Activated naive CD8-positive, alpha-beta T cell treated with anti-CD3 and anti-CD28 coated beads, Interleukin-2, amount 50 U/mL, for 24 hours (primary cell): ENCODE results near the gene ADD2.
A peak's percentile ranks its signal among the peaks of the same experiment; 100 is the strongest.
"Not testable (repeated sequence)": the region's sequence is repeated elsewhere in the genome, so short reads cannot be mapped to it uniquely, and the experiment has no call there.

Experiments
- ATAC-seq: fragments of 150-1000 bp; cut with Tn5 transposase; one replicate; pipeline ENCODE4 v1.10.0; 2021
- DNase-seq: peaks from one replicate; pipeline ENCODE4 v3.0.0; 2021
- H3K27ac Mint-ChIP-seq: one replicate; pipeline ENCODE4 v1.8.0; 2021; ENCODE audit warnings: mild to moderate bottlenecking, mixed read lengths
- H3K27me3 Mint-ChIP-seq: one replicate; pipeline ENCODE4 v1.8.0; 2021; ENCODE audit warnings: mixed read lengths
- H3K36me3 Mint-ChIP-seq: one replicate; pipeline ENCODE4 v1.8.0; 2021; ENCODE audit warnings: low read depth, mixed read lengths
- H3K4me1 Mint-ChIP-seq: one replicate; pipeline ENCODE4 v1.8.0; 2021; ENCODE audit warnings: mixed read lengths
- H3K4me3 Mint-ChIP-seq: one replicate; pipeline ENCODE4 v1.8.0; 2021; ENCODE audit warnings: mild to moderate bottlenecking, moderate library complexity, mixed read lengths
- H3K9me3 Mint-ChIP-seq: one replicate; pipeline ENCODE4 v1.8.0; 2021; ENCODE audit warnings: mixed read lengths

ADD2 gene

DNA sequence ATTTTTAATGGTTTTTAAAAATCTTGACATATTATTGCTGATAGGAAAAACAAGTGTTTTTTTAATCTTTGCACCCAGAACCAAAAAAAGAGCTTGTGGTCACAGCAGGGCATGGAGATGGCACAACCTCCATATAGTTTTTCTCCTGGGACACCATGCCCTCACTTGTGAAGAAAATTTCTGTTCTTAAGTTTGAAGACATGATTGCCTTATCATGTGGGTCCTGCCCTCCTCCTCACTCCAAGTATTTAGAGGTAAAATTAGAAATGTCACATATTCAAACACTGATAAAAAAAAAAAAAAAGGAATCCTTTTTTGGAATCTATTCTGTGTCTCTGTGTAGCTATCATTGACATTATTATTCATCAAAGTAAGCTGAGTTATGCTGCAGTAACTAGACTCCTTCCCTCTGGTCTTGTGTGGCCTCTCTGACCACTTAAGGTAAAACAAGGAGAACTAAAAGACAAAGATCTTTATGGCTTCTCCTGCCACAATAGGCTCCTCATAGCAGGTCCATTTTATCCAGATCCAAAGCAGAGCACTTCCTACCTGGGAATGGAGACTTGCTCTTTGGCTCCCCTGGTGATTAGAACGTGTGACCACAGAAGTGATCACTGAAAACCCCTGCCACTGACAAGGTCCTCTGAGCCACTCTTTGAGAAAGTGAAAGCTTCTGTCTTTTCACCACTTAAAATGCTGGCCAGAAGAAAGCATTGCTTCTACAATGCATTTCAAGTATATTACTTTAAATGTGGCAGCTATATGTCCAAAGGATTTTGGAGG lies 19.8 kb downstream of the ADD2 start:
- Mint-ChIP-seq H3K36me3 (peaks cover 3% of the 10 kb centered on the region), H3K27me3 (peaks cover 9% of the 10 kb centered on the region), H3K4me3 (no peak overlapping the region), H3K9me3 (peaks cover 5% of the 10 kb centered on the region), H3K4me1 (peaks cover 11% of the 10 kb centered on the region), H3K27ac (no peak overlapping the region)
- ATAC-seq (no peak), DNase-seq (no peak)

- Mint-ChIP-seq H3K9me3 (peaks cover 5% of the 10 kb centered on the region), H3K4me1 (peaks cover 11% of the 10 kb centered on the region), H3K27me3 (peaks cover 9% of the 10 kb centered on the region), H3K36me3 (peaks cover 3% of the 10 kb centered on the region), H3K27ac (peak overlapping the region; percentile 33), H3K4me3 (no peak overlapping the region)
- DNase-seq: no peak
- no peak for ATAC-seq
Observed at GRCh38 chr2:70747284-70747683, 20.7 kb downstream of the ADD2 start.

- Mint-ChIP-seq H3K36me3 (peaks cover 3% of the 10 kb centered on the region), H3K27me3 (peaks cover 7% of the 10 kb centered on the region), H3K27ac (no peak overlapping the region), H3K4me1 (peaks cover 11% of the 10 kb centered on the region), H3K9me3 (peaks cover 5% of the 10 kb centered on the region), H3K4me3 (no peak overlapping the region)
- no peak for DNase-seq
- ATAC-seq: no peak
Observed at GRCh38 chr2:70746094-70746974, 21.7 kb downstream of the ADD2 start.

DNA sequence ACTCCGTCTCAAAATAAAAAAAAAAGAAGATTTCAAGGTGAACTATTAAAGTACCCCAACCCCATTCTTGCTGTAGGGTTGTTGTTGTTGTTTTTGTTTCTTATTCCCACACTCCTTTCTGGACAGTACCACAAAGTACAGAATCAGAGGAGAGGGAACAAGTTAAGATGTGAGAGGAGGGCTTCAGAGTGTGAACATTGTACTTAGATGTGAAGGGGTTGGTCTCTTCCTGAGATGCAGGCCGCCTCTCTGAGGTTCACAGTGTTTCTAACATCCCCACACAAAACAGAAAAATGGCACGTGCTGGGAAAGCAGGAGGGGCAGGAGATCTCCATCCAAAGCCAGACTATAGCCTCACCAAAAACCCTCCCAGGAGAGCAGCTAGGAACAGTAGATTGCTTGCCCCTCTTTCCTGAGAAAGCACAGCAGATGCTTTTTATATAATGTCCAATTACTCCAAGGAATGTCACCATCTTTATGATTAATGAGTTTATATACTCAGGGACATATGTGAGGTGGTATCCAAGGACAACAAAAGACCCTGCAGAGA lies 22.6 kb downstream of the ADD2 start:
- no peak overlapping the region for H3K4me3 Mint-ChIP-seq
- H3K27ac Mint-ChIP-seq: no peak overlapping the region
- peaks cover 11% of the 10 kb centered on the region for H3K4me1 Mint-ChIP-seq
- ATAC-seq (no peak), DNase-seq (no peak)
- H3K9me3 Mint-ChIP-seq: peaks cover 5% of the 10 kb centered on the region
- peaks cover 10% of the 10 kb centered on the region for H3K27me3 Mint-ChIP-seq
- peaks cover 7% of the 10 kb centered on the region for H3K36me3 Mint-ChIP-seq

GRCh38 chr2:70744397-70744796 lies 23.6 kb downstream of the ADD2 start:
- Mint-ChIP-seq H3K36me3 (peaks cover 7% of the 10 kb centered on the region), H3K4me3 (no peak overlapping the region), H3K27ac (no peak overlapping the region), H3K9me3 (peaks cover 9% of the 10 kb centered on the region), H3K27me3 (peaks cover 7% of the 10 kb centered on the region), H3K4me1 (peaks cover 11% of the 10 kb centered on the region)
- ATAC-seq (no peak), DNase-seq (no peak)

- Mint-ChIP-seq H3K36me3 (peaks cover 7% of the 10 kb centered on the region), H3K9me3 (peaks cover 9% of the 10 kb centered on the region), H3K27ac (no peak overlapping the region), H3K4me3 (no peak overlapping the region), H3K27me3 (peaks cover 4% of the 10 kb centered on the region), H3K4me1 (peaks cover 7% of the 10 kb centered on the region)
- ATAC-seq (no peak), DNase-seq (no peak)
Observed at GRCh38 chr2:70743677-70744076, 24.3 kb downstream of the ADD2 start.

GRCh38 chr2:70743068-70743467 lies 24.9 kb downstream of the ADD2 start:
- DNase-seq: no peak
- Mint-ChIP-seq H3K36me3 (peaks cover 7% of the 10 kb centered on the region), H3K4me3 (no peak overlapping the region), H3K4me1 (peaks cover 4% of the 10 kb centered on the region), H3K9me3 (peaks cover 9% of the 10 kb centered on the region), H3K27me3 (peaks cover 4% of the 10 kb centered on the region), H3K27ac (no peak overlapping the region)
- no peak for ATAC-seq

DNA sequence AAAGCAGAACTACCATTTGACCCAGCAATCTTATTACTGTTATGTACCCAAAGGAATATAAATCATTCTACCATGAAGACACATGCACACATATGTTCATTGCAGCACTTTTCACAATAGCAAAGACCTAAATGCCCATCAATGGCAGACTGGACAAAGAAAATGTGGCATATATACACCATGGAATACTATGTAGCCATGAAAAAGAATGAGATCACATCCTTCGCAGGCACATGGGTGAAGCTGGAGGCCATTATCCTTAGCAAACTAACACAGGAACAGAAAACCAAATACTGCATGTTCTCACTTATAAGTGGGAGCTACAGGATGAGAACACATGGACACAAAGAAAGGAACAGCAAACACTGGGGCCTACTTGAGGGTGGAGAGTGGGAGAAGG lies 28.5 kb downstream of the ADD2 start:
- H3K4me3 Mint-ChIP-seq, H3K9me3 Mint-ChIP-seq, H3K27ac Mint-ChIP-seq, DNase-seq, H3K27me3 Mint-ChIP-seq, ATAC-seq, H3K36me3 Mint-ChIP-seq, H3K4me1 Mint-ChIP-seq: not testable (repeated sequence)

- ATAC-seq: no peak
- Mint-ChIP-seq H3K27me3 (peaks cover 10% of the 10 kb centered on the region), H3K27ac (no peak overlapping the region), H3K9me3 (peaks cover 4% of the 10 kb centered on the region), H3K4me1 (peaks cover 5% of the 10 kb centered on the region), H3K36me3 (peaks cover 4% of the 10 kb centered on the region), H3K4me3 (no peak overlapping the region)
- DNase-seq: no peak
Observed at GRCh38 chr2:70738159-70738558, 29.8 kb downstream of the ADD2 start.

GRCh38 chr2:70735071-70735470 lies 32.9 kb downstream of the ADD2 start:
- no peak overlapping the region for H3K4me3 Mint-ChIP-seq
- DNase-seq: no peak
- H3K9me3 Mint-ChIP-seq: peaks cover 4% of the 10 kb centered on the region
- no peaks in the 10 kb centered on the region for H3K36me3 Mint-ChIP-seq
- peaks cover 9% of the 10 kb centered on the region for H3K27me3 Mint-ChIP-seq
- H3K27ac Mint-ChIP-seq: no peak overlapping the region
- peak; percentile 28 for ATAC-seq
- peaks cover 5% of the 10 kb centered on the region for H3K4me1 Mint-ChIP-seq

DNA sequence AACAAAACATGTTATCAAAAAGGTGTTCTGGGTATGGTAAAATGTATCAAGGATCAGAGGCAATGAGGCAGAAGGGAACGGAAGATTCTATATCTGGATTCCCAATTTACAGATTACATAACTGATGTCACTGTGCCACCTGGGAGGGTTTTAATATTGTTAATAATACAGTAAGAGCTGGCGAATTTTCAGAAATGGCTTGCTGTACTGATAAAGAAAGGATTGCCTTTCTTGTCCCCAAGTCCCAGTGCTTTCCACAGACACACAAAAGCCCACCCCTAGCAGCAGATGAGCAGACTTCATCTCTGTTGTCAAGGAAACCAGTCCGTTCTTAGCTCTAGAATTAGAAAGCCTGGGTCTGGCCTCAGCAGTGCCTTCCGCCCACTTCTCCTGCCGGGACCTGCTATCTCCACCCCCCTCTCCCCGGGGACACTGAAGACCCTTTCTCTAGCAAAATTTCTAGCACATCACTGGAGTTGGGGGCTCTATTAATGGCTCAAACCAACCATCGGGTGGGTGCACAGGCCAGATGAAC lies 34.3 kb downstream of the ADD2 start:
- H3K27me3 Mint-ChIP-seq: peaks cover 9% of the 10 kb centered on the region
- H3K27ac Mint-ChIP-seq: no peak overlapping the region
- no peak for ATAC-seq
- no peak overlapping the region for H3K4me3 Mint-ChIP-seq
- no peaks in the 10 kb centered on the region for H3K9me3 Mint-ChIP-seq
- H3K36me3 Mint-ChIP-seq: no peaks in the 10 kb centered on the region
- H3K4me1 Mint-ChIP-seq: peaks cover 5% of the 10 kb centered on the region
- no peak for DNase-seq

DNA sequence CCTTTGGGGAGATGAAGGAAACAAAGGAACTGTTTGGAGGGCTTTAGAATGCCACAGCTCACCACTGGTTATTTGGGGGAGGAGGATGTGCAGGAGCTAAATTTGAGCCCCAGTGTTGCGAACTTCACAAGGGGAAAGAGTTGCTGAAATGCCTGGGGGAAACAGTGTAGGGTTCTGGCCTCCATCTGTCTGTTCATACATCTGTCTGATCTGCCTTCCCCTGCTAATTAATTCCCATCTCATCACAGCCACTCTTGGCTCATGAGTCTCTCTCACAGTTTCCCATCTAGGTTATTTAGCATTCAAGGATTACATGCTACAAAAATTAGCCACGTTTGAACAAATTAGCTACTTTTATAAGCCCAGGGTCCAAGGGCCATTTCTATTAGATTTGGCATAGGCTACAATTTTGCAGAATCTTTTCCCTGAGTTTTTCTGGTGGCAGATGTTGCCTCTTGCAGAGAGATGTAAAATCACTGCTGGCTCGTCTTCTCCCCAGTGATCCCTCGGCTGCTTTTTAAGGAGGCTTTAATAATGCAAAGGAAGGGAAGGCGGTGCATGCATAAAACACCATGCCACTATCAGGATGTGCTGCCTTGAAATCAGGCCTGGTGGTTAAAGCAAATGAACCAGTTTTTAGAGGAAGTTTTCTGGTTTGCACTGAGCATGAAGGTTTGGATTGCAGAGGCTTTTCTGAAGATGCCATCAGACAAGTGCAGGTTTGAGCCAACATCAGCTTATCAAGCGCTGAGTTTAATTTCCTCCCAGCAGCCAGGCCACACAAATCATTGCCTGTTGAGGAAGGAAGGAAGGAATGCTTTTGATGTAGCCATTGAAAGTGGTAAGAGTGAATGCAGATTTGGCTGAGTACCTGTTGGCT lies 35.0 kb downstream of the ADD2 start:
- no peak overlapping the region for H3K4me3 Mint-ChIP-seq
- H3K27ac Mint-ChIP-seq: no peak overlapping the region

GRCh38 chr2:70730730-70731129 lies 37.3 kb downstream of the ADD2 start:
- Mint-ChIP-seq H3K4me1 (peaks cover 5% of the 10 kb centered on the region), H3K27ac (no peak overlapping the region)
- ATAC-seq: no peak

More for the DNA sequence above, 35.0 kb downstream of the ADD2 start:
- Mint-ChIP-seq H3K4me1 (peaks cover 5% of the 10 kb centered on the region), H3K36me3 (no peaks in the 10 kb centered on the region), H3K9me3 (no peaks in the 10 kb centered on the region), H3K27me3 (peaks cover 9% of the 10 kb centered on the region)
- ATAC-seq (no peak), DNase-seq (no peak)

DNA sequence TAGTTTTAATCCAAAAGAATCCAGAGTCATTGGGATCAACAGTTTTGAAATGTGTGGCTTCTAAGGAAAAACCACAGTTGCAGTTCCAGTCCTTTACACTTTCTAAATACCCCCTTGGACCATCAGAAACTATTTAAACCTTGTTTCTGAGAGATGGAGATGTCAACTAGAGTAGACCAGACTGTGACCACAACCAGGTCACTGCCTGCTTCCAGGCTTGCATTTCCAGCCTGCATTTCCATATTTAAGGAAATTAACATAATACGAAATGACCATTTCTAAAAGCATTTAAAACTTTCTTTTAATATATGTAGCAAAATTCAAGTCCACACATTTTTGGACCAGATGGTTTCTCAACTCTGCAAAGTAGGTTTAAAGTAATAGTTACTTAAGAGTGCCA lies 38.4 kb downstream of the ADD2 start:
- Mint-ChIP-seq H3K27me3 (peaks cover 7% of the 10 kb centered on the region), H3K27ac (no peak overlapping the region), H3K36me3 (no peaks in the 10 kb centered on the region), H3K4me3 (no peak overlapping the region), H3K9me3 (no peaks in the 10 kb centered on the region), H3K4me1 (no peaks in the 10 kb centered on the region)
- DNase-seq (no peak), ATAC-seq (no peak)

More at GRCh38 chr2:70730730-70731129, 37.3 kb downstream of the ADD2 start:
- no peak for DNase-seq
- H3K27me3 Mint-ChIP-seq: peaks cover 9% of the 10 kb centered on the region
- H3K9me3 Mint-ChIP-seq: no peaks in the 10 kb centered on the region
- H3K36me3 Mint-ChIP-seq: no peaks in the 10 kb centered on the region
- no peak overlapping the region for H3K4me3 Mint-ChIP-seq
